NCI-H1436 (cell line): ENCODE results near the gene TIAM2.
"Not testable (repeated sequence)": the region's sequence is repeated elsewhere in the genome, so short reads cannot be mapped to it uniquely, and the experiment has no call there.

Source experiments
- DNase-seq: peaks from one replicate; lab custom pipeline; 2025; lab: John Stamatoyannopoulos, UW

Gene TIAM2

DNA sequence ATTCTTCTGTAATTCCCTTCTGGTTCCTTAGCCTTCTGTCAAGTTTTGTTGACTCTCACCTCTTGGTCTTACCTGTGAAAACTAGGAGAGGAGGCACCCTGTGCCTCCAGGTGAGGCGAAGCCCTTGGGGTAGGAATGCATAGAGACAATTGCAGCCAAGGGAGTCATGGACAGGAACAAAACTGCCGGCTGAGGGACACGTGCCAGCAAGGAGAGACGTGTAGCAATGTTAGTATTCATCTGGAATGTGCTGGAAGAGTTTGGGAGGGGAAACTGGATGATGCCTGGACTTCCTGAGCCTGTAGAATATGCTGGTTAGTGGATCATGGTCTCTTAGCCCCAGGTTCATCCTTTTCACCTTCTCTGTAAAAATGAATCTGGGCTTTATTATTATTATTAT lies 3.9 kb upstream of the TIAM2 start:
- no peak for DNase-seq

DNA sequence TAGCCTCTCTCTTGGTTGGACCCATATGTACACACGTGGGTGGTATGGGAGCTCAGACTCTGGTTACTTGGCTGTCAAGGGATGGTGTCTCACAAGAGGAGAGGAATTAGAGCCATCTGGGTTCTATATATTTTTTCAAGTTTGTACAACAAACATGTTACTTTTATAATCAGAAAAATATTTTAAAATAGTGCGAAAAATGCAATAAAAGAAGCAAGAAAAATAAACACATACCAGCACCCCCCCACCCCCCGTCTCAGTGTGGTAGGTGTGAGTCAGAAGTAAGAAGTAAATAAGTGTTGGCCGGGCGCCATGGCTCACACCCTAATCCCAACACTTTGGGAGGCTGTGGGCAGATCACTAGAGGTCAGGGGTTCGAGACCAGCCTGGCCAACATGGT lies 2.1 kb upstream of the TIAM2 start:
- no peak for DNase-seq

DNA sequence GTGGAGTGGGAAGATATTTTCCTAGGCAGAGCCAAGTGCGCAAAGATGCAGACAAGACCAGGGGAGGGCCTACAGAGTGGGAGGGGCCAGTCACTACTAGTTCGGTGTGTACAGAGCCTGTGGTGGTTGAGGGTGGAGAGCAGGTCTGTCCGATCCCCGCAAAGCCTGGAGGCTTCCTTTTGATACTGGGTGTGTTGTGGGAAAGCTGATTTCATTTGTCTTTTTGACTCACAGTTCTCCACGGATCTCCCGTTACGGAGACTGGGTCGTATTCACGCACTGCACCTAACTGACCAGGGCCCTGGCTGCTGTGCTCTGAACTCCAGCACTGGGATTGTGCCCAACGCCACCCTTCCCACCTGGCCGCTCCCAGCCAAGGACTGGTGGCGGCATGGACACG lies 1.4 kb upstream of the TIAM2 start:
- no peak for DNase-seq

DNA sequence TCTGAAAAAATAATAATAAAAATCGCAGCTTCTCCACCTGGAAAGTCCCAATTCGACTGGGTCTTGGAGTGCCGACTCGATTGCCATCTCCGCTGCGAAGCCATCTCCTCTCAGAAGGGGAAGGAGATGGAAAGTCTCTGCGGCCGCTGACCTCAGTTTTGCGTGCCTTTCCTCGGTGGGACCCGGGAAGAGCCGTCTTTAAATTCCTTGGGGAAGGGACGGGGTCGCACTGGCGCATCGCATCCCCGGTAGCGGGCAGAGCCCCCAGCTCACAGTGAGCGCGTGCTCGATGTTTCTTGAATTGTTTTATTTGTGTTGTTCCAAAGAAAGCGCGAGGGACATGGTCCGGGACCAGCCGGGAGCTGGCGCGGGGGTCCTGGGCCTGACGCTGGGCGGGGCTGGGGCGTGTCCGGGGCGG lies 270 bp upstream of the TIAM2 start:
- DNase-seq = no peak

DNA sequence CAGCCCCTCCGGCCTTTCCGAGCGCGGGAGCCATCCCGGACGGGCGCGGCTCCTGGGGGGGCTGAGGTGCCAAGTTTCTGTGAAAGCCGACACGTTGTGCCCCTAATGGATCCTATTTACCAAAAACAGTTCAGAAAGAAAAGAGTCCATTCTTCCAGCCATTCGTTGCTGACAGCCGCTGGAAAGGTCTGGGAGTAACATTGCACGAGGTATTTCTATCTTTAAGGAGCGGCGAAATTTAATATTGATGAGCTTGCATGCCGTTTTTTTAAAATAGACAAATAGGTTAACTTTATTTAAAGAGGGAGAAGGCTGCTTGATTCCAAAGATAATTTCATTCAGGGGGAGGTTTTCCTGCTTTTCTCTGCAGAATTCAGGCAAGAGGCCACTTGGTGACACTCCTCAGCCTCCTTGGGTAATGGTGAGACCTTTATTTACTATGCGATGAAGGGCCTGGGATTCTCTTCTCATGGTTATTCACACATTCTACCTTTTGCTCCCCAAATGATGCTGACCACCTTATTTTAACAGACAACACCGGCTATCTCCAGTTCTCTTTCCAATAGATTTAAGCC lies 988 bp downstream of the TIAM2 start:
- DNase-seq = no peak

DNA sequence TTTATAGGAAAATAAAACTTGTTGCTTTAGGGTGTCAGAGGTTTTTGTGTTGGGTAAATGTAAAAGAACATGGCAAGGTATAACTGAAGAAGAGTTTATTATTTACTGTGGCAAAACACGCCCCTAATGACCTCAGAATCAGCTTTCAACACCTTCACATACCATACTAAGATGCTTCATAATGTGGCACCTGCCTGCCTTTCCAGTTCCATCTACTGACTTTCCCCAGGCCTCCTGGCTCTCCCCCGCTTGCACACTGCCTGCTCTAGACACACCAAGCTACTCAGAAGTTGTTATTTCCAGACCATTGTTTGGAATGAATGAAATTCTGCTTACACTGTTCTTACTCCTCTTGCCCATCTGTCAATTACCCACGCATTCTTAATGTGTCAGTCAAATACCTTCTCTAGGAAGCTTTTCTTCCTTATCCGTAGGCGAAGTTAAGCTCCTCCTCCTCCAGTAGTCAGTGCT lies 1.8 kb downstream of the TIAM2 start:
- DNase-seq = no peak

DNA sequence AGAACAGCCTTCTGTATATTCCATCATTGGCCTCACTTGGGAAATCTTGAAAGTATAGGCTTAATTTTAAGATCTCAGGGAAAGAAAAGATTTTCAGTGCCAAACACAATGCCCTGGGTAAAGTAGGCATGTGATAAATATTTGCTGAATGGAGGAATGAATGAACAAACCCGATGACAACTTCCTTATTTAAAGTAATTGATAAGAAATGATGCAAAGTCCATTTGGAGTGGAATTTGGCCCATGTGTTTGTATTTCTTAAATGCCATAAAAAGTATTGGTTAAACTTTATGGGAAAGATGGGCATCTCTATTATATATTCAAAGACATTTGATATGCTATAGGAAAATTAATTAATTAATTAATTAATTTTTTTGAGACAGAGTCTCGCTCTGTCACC lies 3.7 kb downstream of the TIAM2 start:
- DNase-seq = no peak

DNA sequence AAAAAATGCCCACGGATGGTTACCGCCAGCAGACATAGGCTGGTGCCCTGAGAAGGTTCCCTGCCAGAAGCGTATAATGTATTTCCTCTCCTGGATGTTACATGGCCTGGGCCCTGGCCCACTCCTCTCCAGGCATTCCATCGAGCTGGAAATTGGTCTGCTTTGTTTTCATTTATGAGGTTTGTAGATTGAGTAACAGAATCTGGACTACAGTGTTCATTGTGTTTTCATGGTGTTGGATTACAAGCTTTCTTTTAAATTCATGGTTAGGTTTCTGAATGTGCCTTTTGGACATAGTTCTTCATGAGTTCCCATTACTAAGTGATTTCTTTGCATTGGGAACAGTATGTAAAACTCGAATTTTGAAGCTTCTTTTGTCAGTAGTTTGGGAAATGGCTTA lies 6.4 kb downstream of the TIAM2 start:
- DNase-seq = no peak

DNA sequence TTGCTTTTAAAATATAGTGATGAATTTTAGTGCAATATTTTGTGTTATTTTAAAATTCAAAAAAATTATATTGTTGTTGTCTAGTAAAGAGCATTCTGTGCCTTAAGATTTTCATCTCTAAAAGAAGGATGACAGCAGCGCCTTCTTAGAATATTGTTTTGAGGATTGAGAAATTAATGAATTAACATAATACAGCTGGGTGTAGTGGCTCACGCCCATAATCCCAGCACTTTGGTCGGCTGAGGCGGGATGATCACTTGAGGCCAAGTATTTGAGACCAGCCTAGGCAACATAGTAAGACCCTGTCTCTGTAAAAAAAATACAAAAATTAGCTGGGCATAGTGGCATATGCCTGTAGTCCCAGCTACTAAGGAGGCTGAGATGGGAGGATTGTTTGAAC lies 6.8 kb downstream of the TIAM2 start:
- no peak for DNase-seq

DNA sequence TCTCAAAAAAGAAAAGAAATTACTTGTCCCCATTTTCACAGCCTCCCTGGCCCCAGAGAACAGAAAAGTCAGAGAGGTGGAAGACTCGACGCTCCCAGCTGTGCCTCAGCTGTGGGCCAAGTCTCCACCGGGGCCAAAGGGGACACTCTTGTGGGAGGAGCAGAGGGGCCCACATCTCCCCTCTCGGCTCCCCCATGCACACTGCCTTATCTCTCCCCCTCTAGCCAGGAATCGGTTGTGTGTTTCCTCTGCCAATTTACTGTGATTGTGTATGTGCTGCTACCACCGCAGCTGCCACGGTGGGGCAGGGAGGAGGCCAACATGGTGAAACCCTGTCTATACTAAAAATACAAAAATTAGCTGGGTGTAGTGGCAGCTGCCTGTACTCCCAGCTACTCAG lies 8.4 kb downstream of the TIAM2 start:
- no peak for DNase-seq

DNA sequence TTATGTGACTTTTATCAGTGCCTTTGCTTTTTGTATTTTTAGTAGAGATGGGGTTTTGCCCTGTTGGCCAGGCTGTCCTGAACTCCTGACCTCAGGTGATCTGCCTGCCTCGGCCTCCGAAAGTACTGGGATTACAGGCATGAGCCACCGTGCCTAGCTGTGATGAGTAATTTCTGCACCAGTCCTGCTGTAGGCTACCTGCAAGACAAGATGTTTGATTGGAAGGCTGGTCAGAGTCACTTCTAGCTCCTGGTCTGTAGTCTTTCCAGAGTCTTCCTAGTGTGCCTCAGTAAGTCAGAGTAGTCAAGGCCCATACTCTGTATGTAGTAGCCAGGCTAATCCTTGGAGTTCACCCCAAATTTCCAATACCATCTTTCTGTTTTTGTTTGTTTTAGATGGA lies 8.9 kb downstream of the TIAM2 start:
- no peak for DNase-seq

DNA sequence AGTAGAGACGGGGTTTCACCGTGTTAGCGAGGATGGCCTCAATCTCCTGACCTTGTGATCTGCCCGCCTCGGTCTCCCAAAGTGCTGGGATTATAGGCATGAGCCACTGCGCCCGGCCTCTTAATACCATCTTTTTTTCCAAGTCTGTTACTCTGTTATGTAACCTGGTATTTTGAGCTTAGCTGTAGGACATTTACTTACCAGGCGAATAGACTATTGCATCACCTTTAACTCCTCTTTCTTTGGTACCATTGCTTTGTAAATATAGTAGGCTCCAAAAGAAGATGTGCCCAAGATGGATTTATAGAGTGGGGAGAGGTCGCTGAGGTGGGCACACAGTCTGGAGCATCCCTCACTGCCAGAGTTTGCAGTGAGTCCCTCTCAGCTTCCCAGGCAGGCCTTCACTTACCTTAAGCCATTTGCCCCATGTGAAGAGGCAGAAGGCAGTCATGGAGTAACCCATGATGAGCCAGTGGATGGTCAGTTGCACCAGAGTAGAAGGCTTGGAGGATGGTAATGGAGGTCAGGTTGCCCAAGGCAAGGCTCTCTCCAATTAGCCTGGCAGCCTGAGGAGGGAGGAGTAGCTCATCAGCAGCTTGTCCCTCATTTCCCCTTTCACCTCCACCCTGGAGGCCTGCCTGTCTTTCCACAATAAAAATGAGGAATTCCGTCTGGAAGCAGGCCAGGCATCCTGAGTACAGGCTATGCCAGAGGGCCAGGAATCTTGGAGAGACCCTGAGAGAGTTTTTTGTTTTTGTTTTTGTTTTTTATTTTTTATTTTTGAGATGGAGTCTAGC lies 9.7 kb downstream of the TIAM2 start:
- DNase-seq = no peak

DNA sequence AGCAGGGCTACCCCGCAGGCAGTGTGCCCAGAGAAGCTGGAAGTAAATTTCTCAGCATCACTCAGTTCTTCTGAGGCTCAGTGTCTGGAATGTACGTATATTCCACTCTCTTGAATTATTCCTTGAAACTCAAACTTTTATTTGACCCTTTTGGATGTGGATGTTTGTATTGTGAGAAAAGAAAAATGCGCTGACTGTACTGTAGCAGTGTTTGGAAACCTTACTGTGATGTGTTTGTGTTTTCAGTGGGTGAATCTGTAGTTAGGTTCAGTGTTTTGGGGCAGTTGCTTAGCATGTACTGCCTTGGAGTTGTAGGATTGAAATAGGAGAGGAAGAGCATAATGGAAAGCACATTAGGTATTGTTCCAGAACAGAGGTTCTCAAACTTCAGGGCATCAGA lies 13.5 kb downstream of the TIAM2 start:
- DNase-seq = no peak

DNA sequence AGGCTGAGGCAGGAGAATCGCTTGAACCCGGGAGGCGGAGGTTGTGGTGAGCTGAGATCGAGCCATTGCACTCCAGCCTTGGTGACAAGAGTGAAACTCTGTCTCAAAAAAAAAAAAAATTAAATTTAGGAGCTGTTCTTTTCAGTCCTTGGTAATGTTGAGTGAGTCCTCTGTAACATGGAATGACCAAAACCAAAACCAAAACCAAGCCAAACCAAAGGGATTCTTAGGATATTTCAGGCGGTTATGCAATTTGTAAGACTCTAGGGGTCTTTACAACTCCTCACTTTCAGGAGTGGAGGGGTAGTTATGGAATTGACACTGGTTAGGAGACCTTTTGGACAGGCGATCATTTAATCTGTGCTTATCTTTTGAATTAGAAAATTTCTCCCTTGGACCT lies 15.8 kb downstream of the TIAM2 start:
- no peak for DNase-seq

DNA sequence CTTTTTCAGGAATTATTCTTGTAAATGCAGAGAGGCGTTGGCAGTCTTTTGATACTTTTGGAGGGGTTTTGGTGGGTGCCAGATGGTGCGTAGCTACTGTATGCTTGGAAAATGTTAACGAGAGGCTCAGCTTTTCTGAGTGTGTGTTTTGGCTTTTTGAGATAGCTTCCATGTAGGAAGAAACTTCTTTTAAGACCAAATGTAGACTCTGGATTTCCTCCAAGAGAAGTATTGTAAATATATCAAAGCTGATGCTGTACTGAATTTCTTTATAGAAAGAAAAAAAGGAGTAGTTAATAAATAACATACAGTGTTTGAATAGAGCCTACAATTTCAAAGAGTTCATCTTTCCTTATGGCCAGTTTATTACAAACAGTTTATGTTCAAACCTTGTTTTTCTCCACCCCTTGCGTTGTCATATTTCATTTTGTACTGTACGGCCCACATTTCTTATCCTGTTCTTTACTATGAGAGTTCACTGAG lies 16.7 kb downstream of the TIAM2 start:
- no peak for DNase-seq

DNA sequence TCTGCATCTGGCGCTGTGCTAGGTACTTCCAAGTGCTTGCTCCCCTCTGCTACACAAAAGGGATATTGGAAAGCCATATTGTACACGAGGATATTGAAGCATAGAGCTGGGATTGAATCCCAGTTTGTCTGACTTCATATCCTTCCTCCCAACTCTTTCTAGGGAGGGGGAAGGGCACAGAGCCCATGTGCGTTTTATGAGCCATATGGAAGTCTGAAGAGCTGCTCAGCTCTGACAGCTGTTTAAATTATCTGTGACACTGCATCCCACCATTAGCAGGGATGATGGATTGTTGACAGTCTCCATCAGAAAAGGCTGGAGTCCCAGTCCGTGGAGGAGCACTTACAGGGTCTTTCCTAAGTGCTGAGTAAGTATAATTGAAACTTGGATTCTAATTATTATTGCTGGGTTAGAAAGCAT lies 18.4 kb downstream of the TIAM2 start:
- DNase-seq = peak; percentile 2

DNA sequence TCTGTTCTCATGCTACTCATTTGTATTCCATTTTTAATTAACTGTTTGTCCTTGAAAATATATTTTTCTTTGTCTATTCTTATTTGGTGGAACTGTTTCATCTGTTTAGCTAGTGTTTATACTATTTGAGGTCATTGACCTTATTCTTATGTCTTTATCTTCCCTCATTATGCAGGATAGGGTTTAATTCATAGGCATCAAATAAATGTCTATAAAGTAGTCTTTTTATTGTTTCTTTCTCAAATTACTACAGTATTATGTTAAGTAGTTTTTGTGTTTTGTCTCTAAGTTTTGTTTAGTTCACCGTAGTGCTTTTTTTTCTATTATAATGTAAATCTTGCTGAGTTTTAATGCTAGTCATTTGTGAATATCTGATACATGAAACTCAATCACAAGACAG lies 19.0 kb downstream of the TIAM2 start:
- no peak for DNase-seq

DNA sequence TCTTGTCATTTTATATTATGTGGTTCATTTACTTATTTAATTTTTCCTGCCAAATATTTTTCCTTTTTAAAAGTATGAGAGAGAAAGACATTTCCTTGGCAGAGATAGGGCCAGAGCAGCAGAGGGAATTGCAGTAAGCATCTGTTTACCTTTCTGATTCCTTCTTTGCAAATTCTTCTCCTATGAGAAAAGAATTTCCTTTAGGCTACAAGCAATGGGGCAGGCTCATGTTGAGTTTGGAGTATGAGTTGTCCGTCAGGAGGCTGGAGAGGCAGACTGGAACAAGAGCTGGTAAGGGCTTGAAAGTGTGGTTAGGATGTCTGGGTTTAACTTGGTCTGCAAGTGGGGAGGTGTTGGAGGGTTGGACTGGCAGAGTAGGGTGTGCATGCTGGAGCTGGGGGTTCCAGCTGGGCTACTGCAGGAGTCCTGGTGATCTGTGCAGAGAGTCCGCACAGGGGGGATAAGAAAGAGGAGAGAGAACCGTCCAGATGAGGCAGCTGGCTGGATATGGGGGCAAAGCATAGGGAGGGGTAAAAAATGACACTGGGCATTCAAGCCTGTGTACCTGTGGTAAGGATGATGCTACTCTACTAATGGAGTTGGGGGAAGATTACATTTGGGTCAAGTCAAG lies 19.7 kb downstream of the TIAM2 start:
- no peak for DNase-seq

DNA sequence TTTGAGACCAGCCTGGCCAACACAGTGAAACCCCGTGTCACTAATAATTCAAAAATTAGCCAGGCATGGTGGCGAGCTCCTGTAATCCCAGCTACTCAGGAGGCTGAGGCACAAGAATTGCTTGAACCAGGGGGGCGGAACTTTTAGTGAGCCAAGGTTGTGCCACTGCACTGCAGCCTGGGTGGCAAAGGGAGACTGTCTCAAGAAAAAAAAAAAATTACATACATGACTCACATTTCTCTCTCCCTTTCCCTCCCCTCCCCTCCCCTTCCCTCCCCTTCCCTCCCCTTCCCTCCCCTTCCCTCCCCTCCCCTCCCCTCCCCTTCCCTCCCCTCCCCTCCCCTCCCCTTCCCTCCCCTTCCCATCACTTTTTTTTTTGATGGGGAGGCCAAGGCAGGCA lies 23.3 kb downstream of the TIAM2 start:
- not testable (repeated sequence) for DNase-seq

DNA sequence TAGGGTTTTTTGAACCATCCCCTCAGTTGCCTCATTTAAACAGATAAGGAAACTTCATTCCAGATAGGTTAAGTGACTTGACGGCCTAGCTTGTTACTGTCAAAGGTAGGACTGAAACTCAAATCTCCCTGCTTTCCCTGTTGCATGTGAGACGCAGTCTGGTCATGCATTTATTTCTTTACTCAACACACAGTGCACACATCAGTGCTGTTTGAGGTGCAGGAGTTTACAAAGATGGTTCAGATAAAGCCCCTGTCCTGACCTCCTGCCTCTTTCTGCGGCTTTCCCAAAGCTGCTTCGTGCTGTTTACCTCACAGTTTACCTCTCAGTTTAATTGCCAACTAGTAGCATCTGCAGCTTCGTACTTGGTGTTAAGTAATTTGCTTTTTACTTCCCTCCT lies 26.6 kb downstream of the TIAM2 start:
- no peak for DNase-seq

DNA sequence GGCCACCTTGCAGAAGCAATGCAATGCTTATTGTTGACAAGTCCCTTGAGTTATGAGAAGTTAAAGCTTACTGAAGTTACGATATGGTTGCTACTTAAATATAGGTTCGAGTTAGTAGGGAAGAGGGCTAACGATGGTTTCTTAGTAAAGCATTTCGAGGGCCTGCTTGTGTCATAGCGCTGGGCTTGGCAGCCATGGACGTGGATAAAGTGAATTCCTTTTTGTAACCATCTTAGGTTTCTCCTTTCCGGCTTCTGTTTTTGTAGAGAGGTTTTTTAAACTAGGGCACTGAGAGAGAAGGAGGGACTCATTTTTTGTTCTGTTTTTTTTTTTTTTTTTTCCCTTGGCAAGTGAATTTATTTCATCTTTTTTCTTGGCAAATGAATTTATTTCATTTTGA lies 27.6 kb downstream of the TIAM2 start:
- DNase-seq = no peak

DNA sequence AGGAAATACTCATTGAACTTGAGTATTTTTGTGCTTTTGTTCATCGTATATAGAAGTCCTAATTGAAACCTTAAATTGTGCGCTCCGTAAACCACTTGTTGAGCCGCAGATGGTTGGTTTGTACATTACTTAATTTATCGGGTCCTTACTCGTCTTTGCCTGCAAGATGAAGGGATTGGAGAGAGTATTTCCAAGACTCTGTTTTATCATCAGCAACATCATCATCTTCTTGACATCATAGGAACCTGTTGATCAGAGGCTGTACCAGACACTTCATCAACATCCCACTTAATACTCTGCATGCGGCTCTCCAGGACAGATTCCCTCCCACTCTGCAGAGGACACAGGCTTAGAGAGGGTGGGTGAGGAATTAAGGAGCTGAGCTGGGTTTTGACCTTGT lies 28.6 kb downstream of the TIAM2 start:
- no peak for DNase-seq

DNA sequence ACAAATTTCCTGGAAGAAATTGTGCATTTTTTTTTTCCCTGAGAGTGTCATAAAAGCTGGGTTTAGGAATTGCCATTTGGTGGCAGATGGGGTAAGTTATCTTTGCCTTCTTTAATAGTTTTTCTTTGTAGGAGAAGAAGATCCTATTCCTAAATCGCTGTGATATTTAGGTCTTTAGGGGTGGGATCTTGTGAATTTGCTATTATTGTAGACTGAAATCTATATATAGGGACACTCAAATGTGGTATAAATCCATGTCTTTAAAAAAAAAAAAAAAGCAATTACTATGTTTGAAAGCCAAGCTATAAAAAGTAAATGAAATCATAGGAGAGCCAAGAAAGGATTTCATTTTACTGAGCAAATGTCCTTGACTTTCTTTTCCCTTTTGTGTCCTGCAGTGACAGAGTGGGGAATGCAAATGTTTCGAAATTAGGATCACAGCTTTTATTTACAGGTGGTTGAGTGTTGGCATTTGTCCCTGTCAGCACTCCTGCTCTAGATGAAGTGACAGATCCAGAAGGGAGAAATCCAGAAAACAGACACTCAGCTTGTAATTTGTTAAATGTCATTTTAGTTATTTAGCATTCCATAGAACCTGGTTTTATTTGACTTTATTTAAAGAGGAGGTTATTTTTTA lies 29.4 kb downstream of the TIAM2 start:
- no peak for DNase-seq
